GM18526 (cell line): Measurements from ENCODE around the gene NTSR1.

Experiments used
- POLR2A ChIP-seq: IDR thresholded peaks from 3 replicates; pipeline ENCODE4 v1.6.1; 2011; ENCODE audit not compliant: insufficient read length; ENCODE audit errors: extremely low read depth

The NTSR1 gene

GRCh38 chr20:62765432-62766070, 56.9 kb downstream of the NTSR1 start:
- TF ChIP-seq POLR2A = no peak

DNA sequence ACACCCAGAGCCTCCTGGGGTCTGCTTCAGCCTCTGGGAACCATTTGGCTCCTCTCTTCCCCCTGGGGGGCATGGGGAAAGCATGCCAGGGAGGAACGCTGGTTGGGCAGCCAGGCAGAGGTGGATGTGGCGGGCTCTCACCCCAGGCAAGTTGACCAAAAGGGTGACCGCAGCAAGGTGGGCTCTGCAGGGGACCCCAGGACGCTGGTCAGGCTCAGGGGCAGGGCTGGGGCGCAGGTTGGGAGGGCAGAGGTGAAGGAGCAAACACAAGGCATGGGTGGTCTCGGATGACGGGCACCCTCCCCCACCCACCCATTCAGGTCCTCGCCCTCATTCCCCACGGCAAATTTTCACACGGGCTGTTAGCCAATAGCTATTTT, 57.4 kb downstream of the NTSR1 start:
- TF ChIP-seq POLR2A = no peak

DNA sequence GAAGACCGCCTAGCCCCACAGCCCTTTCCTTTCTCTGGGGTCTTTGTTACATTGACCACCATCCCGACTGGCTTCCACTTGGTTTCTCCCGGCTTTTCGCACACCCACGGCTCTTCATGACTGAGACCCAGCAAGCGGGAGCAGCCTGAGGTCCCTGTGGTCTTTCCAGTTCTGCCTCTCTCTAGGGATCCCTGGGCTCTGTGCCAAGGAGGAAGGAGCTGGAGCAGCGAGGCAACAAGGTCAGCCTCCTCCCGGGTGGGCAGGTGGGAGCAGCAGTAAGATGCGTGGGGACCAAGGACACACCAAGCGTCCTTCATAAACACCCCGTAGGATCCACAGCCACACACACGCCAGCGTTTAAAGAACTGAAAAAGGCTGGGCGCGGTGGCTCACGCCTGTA, 58.1 kb downstream of the NTSR1 start:
- TF ChIP-seq POLR2A = no peak

- no peak for TF ChIP-seq POLR2A
These were observed 59.6 kb downstream of the NTSR1 start for GRCh38 chr20:62768234-62768546.

DNA sequence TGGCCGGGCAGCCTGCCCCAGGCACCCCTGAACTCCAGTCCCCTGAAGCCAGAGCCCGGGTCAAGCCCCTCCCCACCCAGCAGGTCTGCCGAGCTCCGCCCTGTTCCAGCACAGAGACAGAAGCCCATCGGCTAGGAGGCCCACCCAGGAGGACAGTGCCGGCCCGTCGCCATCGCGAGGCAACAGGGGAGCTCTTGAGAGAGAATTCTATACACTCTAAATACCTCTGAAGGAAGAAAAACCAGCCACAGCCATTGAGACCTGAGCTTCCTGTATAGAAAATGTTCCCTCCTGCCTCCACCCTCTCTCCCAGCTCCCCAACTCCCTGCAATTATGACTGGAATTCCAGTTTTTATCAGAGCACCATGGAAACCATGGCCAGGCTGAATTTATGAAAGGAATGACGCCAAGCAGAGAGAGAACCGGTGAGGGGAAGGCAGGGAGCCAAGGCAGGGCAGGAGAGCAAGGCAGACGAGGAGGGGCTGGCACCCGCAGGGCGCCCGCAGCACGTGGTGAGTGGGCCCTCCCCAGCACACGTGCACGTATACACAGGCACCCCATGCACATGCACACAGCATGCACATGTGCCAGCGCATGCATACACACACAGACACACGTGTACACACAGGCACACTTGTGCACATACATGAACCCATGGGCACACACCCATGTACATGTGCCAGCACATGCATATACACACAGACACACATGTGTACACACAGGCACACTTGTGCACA, 60.1 kb downstream of the NTSR1 start:
- TF ChIP-seq POLR2A = no peak

DNA sequence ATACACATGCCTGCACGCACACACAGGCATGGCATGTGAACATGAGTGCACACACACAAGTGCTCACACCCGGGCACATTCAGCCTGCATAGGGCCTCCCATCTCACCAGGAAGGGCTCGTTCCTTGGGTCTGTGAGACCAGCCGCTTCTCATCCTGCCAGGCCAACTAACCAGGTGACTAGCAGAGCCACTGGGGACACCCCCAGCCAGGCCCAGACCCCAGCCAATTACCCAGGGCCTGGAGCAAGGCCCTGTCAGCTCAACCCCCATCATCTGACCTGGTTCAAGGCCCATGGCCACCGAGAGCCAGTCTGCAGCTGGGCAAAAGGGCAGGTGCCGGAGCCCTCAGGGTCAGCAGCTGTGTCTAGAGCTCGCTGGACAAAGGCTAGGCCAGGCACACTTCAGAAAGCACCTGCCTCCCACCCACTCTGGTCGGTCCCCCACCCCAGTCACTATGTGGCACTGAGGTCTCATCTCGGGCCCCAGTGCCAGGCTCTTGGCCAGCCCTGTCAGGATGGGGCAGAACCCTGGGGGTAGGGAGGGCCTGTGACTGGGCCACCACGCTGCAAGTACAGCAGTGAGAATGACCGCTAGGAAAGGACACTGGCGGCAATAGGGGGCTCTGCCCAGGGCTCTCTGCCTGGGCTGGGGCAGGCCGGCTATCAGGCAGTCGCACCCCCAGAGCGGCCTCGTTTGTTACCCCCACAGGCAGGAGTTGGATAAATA, 60.9 kb downstream of the NTSR1 start:
- no peak for TF ChIP-seq POLR2A

- no peak for TF ChIP-seq POLR2A
These were observed 61.7 kb downstream of the NTSR1 start for GRCh38 chr20:62770111-62770910.

DNA sequence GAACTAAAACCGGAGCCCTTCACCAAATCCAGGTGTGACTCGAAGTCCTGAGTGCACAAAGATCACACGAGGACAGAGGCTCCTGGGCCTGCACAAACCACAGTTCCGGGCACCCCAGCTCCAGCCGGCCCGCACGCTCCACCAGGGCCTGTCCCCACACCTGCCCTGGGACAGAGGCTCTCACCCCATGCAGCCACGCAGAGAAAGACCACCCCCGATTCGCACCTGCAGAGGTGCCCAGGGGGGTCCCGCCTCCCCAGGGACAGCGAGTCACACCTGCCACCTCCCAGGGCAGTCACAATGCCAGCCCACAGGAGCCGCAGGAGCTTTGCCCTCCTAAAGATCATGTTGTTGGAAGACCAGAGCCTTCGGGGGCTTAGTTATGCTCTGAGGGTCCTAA, 62.3 kb downstream of the NTSR1 start:
- TF ChIP-seq POLR2A = no peak

DNA sequence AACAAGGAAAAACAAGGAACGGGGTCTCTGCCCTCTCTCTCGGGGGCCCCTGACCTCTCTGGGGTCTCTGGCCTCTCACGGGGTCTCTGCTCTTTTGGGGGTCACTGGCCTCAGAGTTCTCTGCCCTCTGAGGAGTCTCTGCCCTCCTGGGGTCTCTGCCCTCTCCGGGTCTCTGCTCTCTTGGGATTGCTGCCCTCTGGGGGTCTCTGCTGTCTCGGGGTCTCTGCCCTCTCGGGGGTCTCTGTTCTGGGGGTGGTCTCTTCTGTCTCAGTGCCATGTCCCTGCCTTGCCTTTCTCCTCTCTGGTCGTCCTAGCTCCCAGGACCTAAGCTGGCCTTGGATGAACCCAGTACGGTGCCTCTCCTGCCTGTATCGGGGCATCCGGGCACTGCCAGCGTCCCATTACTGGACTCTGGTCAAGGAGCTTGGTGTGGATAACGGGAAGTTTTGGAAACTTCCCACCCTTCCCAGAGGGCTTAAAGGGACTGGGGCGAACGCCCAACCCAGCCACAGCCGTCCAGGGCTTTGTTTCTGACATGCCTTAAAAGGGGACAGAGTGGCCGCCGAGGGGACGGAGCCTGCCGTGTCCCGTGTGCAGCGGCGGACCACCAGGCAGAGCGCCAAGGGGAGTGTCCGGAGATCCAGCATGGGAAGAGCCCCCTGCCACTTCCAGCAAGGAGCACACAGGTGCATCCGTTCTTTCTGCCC, 62.9 kb downstream of the NTSR1 start:
- no peak for TF ChIP-seq POLR2A

- TF ChIP-seq POLR2A = no peak
These were observed 63.5 kb downstream of the NTSR1 start for GRCh38 chr20:62772103-62772611.

DNA sequence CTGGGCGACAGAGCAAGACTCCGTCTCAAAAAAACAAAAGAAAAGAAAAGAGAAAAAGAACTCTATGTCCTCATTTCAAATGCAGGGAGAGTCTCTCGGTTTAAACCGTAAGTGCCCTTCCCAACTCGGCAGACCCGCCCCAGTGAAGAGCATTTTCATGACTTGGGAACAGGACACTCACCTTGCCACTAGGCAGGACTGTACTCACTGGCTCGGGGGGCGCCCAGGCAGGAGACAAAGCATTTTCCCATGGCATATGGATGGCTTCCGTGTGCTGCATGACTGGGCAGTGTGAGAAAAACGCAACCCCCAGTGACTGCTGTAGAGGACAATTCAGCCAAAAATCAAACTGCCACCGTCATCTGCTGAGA, 64.0 kb downstream of the NTSR1 start:
- no peak for TF ChIP-seq POLR2A

DNA sequence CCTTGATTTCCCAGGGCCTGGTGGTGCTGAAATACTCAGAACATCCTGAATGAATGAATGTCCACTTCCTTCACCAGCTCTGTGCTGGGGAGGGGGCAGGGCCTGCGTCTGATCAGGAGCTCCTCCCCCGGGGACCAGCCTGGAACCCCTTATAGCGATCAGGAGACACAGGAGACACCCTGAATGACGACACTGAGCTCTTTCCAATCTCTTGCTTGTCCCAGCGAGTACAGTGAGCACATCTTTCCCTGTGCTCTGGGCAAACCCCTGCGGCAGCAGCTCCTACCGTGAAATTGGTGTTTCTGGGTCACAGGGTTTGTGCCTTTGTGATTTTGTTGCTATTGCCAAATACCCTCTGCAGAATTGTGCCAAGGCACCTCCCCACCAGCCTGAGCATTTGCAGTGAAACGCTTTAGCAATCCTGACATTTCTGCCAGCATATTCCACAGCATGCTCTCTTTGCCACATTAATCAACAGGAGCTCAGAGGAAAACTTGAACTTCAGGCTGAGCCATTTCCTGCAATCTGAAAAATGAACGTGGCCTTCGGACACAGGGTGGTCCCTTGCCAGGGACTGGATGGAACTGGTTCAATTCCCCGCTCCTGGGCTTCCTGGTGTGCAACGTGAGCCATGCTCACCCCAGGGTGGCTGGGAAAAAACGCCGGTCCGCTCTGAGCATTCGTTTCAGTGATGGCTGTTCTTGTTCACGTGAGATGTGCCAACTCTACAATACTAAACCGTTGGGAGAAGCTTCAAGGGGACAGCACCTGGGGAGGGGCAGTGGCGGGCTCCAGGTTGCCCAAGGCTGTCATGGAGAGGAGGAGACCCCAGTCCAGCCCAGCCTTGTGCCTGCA, 64.6 kb downstream of the NTSR1 start:
- TF ChIP-seq POLR2A = no peak

DNA sequence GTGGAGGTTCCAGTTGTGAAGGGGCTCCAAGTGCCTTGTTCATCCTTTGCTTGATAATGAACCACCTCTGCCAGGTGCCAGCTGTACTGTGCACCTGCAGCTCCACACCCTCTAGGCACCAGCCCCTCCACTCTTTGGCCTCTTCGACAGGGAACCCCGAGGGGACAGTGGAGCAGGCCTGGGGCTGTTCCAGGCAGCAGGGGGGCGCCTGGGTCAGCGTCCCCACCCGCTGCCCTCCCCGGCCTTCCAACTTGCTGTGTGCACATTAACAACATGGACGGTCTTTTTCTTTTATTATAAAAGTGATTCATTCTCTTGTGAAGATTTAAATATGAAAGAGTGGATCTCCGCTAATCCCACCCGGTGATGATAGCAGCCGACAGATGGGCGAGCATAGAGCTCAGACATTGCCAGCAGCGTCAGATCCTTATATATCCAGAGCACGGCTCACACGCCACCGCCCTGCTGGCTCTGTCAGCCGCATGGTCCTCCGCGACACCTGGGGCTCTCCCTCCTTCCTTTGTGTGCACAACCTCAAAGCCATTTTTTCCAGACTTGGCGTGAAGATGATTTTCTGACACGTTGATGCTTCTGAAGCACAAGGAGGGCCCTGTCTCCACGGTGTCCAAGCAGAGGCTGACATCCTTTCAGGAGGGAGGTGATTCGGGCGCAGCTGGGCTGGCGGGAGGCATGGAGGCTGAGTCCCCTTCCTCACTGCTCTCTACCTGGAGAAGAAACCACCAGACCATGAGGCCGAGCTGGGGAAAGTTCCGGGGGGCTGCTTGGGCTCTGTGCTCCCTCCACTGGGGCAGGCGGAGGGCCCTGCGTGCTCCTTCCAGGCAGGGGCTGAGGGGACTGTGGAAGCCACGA, 65.4 kb downstream of the NTSR1 start:
- no peak for TF ChIP-seq POLR2A

GRCh38 chr20:62774762-62775161, 66.1 kb downstream of the NTSR1 start:
- no peak for TF ChIP-seq POLR2A

DNA sequence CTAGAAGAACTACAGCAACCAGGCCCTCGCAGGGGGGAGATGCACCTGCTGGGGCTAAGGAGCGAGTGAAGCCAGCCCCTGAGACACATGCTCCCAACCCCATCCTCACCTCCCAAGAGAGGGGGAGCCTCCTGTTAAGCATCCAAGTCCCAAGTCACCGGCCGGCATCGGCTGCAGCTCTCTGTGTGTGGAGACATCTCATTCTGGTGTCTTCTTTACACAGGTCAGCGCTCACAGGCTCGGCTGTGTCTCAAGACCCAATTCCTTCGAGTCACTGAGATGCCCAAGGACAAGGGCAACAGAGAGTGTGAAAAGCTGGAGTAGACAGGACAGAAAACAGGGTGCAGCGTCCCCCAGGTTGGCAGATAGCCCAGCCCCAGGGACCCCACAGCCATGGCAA, 66.6 kb downstream of the NTSR1 start:
- TF ChIP-seq POLR2A = no peak
